WTC11 (cell line): ENCODE results near the gene TFF1. TPM values are rescaled to one million over a fixed set of nuclear protein-coding genes. Genes with fewer than 3 reads are reported as not detected.

Source experiments
- ATAC-seq: fragments of 200-7000 bp; cut with Tn5 transposase; 2 replicates; pipeline ENCODE4 v1.10.0; 2021; ENCODE audit warnings: mild to moderate bottlenecking, moderate library complexity
- CTCF ChIA-PET: fragments of 300-600 bp; sonication (Branson Sonifier 250); formaldehyde crosslinking; loops from one replicate; lab custom pipeline; 2021; ENCODE audit warnings: antibody characterized with exemption; lab: Charles Lee
- POLR2A ChIA-PET: fragments of 350-600 bp; sonication (Branson Sonifier 250); formaldehyde crosslinking; loops from one replicate; lab custom pipeline; 2021; ENCODE audit warnings: antibody characterized with exemption; lab: Charles Lee
- DNase-seq: peaks from one replicate; pipeline ENCODE4 v3.0.0; 2021; ENCODE audit warnings: low spot score
- H3K27ac Mint-ChIP-seq: 2 replicates; pipeline ENCODE4 v1.8.0; 2021; ENCODE audit warnings: mixed read lengths
- H3K27me3 Mint-ChIP-seq: 2 replicates; pipeline ENCODE4 v1.8.0; 2021; ENCODE audit warnings: low read depth, mild to moderate bottlenecking, moderate library complexity, mixed read lengths
- H3K36me3 Mint-ChIP-seq: 2 replicates; pipeline ENCODE4 v1.8.0; 2021; ENCODE audit warnings: mixed read lengths
- H3K4me1 Mint-ChIP-seq: 2 replicates; pipeline ENCODE4 v1.8.0; 2022; ENCODE audit warnings: mixed read lengths
- H3K4me3 Mint-ChIP-seq: 2 replicates; pipeline ENCODE4 v1.8.0; 2021; ENCODE audit warnings: mild to moderate bottlenecking, moderate library complexity, mixed read lengths
- H3K9me3 Mint-ChIP-seq: 2 replicates; pipeline ENCODE4 v1.8.0; 2021; ENCODE audit warnings: mixed read lengths
- ARID4B ChIP-seq: sonication (generic); formaldehyde crosslinking; IDR thresholded peaks from 2 replicates; pipeline ENCODE4 v1.8.0; 2023; ENCODE audit warnings: missing genetic modification reagents, mild to moderate bottlenecking, borderline replicate concordance
- ATF2 ChIP-seq: sonication (generic); formaldehyde crosslinking; IDR thresholded peaks from 2 replicates; pipeline ENCODE4 v1.8.1; 2022; ENCODE audit warnings: low read depth, missing genetic modification reagents, borderline replicate concordance
- ATF6 ChIP-seq: sonication (generic); formaldehyde crosslinking; IDR thresholded peaks from 2 replicates; pipeline ENCODE4 v1.8.1; 2023; ENCODE audit warnings: mild to moderate bottlenecking, missing genetic modification reagents
- CBFB ChIP-seq: sonication (generic); formaldehyde crosslinking; IDR thresholded peaks from 2 replicates; pipeline ENCODE4 v1.8.1; 2022; ENCODE audit warnings: mild to moderate bottlenecking, low read depth, missing genetic modification reagents
- CDX4 ChIP-seq: fragments of 250-450 bp; sonication (Bioruptor Pico); IDR thresholded peaks from 2 replicates; pipeline ENCODE4 v1.9.0; 2021; ENCODE audit warnings: moderate library complexity, mild to moderate bottlenecking, inconsistent platforms, borderline replicate concordance
- EMX1 ChIP-seq: fragments of 250-450 bp; sonication (Bioruptor Pico); IDR thresholded peaks from 2 replicates; pipeline ENCODE4 v1.8.0; 2021; ENCODE audit warnings: mild to moderate bottlenecking
- ESRRA ChIP-seq: sonication (generic); formaldehyde crosslinking; IDR thresholded peaks from 2 replicates; pipeline ENCODE4 v1.8.1; 2022; ENCODE audit warnings: mild to moderate bottlenecking, missing genetic modification reagents, borderline replicate concordance
- FOXP1 ChIP-seq: sonication (generic); formaldehyde crosslinking; IDR thresholded peaks from 2 replicates; pipeline ENCODE4 v1.8.0; 2022; ENCODE audit warnings: missing genetic modification reagents, mild to moderate bottlenecking, moderate library complexity, borderline replicate concordance
- FOXP4 ChIP-seq: sonication (generic); formaldehyde crosslinking; IDR thresholded peaks from 2 replicates; pipeline ENCODE4 v1.8.0; 2022; ENCODE audit warnings: mild to moderate bottlenecking, missing genetic modification reagents
- GTF2I ChIP-seq: fragments of 250-450 bp; sonication (Bioruptor Pico); conservative IDR thresholded peaks from 2 replicates; pipeline ENCODE4 v1.4.0; 2021; ENCODE audit warnings: mild to moderate bottlenecking
- MAX ChIP-seq: sonication (generic); formaldehyde crosslinking; IDR thresholded peaks from 2 replicates; pipeline ENCODE4 v1.8.0; 2022; ENCODE audit warnings: mild to moderate bottlenecking, missing genetic modification reagents
- MYBL2 ChIP-seq: sonication (generic); formaldehyde crosslinking; IDR thresholded peaks from 2 replicates; pipeline ENCODE4 v1.8.1; 2023; ENCODE audit warnings: mild to moderate bottlenecking, moderate library complexity, missing genetic modification reagents
- NR3C1 ChIP-seq: sonication (generic); formaldehyde crosslinking; conservative IDR thresholded peaks from 2 replicates; pipeline ENCODE4 v1.8.1; 2023; ENCODE audit warnings: low read depth, mild to moderate bottlenecking, missing genetic modification reagents
- SMAD4 ChIP-seq: sonication (generic); formaldehyde crosslinking; IDR thresholded peaks from 2 replicates; pipeline ENCODE4 v1.8.0; 2022; ENCODE audit warnings: mild to moderate bottlenecking, missing genetic modification reagents
- STAT6 ChIP-seq: sonication (generic); formaldehyde crosslinking; conservative IDR thresholded peaks from 2 replicates; pipeline ENCODE4 v1.8.1; 2023; ENCODE audit warnings: mild to moderate bottlenecking, low read depth, missing genetic modification reagents, moderate library complexity
- ZNF121 ChIP-seq: sonication (generic); formaldehyde crosslinking; IDR thresholded peaks from 2 replicates; pipeline ENCODE4 v1.8.0; 2023; ENCODE audit warnings: missing genetic modification reagents
- ZNF532 ChIP-seq: fragments of 250-450 bp; sonication (Bioruptor Pico); IDR thresholded peaks from 2 replicates; pipeline ENCODE4 v1.9.0; 2021; ENCODE audit warnings: mild to moderate bottlenecking, borderline replicate concordance
- total RNA-seq: library from RNA; stranded (reverse); gene quantifications from 3 replicates; pipeline ENCODE4 v1.2.3, GENCODE V29; 2021

TFF1 gene
- total RNA-seq, 1 experiment from 2014 or later, result 0.81 TPM

GRCh38 chr21:42395302-42395701 lies 29.0 kb upstream of the TFF1 start:
- H3K4me3 Mint-ChIP-seq, result no peak overlapping the region
- H3K9me3 Mint-ChIP-seq, result 0 out of 2 replicates have a peak, but pooled peaks cover 5% of the 10 kb centered on the region
- POLR2A ChIA-PET, result no interaction called here
- H3K27me3 Mint-ChIP-seq, result peaks cover 8% of the 10 kb centered on the region; the same call in 1 of the 2 replicates
- DNase-seq (no peak), ATAC-seq (no peak)
- no peaks in the 10 kb centered on the region for H3K36me3 Mint-ChIP-seq
- no peaks in the 10 kb centered on the region for H3K4me1 Mint-ChIP-seq
- CTCF ChIA-PET, result interaction anchor here (0.6 kb wide), 1 partner anchor 13 kb away, joined by 3 read pairs; no protein-coding TSS in a partner anchor
- no peak overlapping the region for H3K27ac Mint-ChIP-seq
- TF ChIP-seq GTF2I (no peak), ZNF532 (CRISPR knock-in tag) (no peak), ESRRA (CRISPR knock-in tag) (no peak), ARID4B (CRISPR knock-in tag) (no peak), ZNF121 (no peak), EMX1 (CRISPR knock-in tag) (no peak), MYBL2 (CRISPR knock-in tag) (no peak), ATF2 (CRISPR knock-in tag) (no peak), SMAD4 (no peak), CBFB (CRISPR knock-in tag) (no peak), ATF6 (CRISPR knock-in tag) (no peak), CDX4 (CRISPR knock-in tag) (no peak), FOXP1 (CRISPR knock-in tag) (no peak), STAT6 (CRISPR knock-in tag) (no peak), NR3C1 (CRISPR knock-in tag) (no peak), MAX (CRISPR knock-in tag) (no peak), FOXP4 (CRISPR knock-in tag) (no peak)
